Osteoblast (primary cell): ENCODE data around the gene SLCO2B1. TPM values are rescaled to one million over a fixed set of nuclear protein-coding genes. Genes with fewer than 3 reads are reported as not detected.

Source experiments
- DNase-seq: peaks from one replicate; pipeline ENCODE4 v3.0.0; 2011; ENCODE audit warnings: low spot score, mixed read lengths; ENCODE audit not compliant: insufficient read length; ENCODE audit errors: missing footprints
- H2AFZ ChIP-seq: 2 replicates; pipeline ENCODE4 v1.6.0; 2011; ENCODE audit warnings: mild to moderate bottlenecking, low read length
- H3K27ac ChIP-seq: 2 replicates; pipeline ENCODE4 v1.5.1; 2011; ENCODE audit warnings: mild to moderate bottlenecking, low read depth, low read length, moderate library complexity
- H3K27me3 ChIP-seq: 2 replicates; pipeline ENCODE4 v1.6.0; 2012; ENCODE audit warnings: mild to moderate bottlenecking, control low read depth, inconsistent platforms, low read length, moderate library complexity; ENCODE audit not compliant: insufficient read depth
- H3K36me3 ChIP-seq: 2 replicates; pipeline ENCODE4 v1.5.1; 2011; ENCODE audit warnings: mild to moderate bottlenecking, low read length, control low read depth, moderate library complexity; ENCODE audit not compliant: insufficient read depth
- H3K4me1 ChIP-seq: 2 replicates; pipeline ENCODE4 v1.5.1; 2011; ENCODE audit warnings: mild to moderate bottlenecking, low read length, control low read depth, moderate library complexity; ENCODE audit not compliant: insufficient read depth
- H3K4me2 ChIP-seq: 2 replicates; pipeline ENCODE4 v1.6.0; 2011; ENCODE audit warnings: mild to moderate bottlenecking, low read length; ENCODE audit not compliant: insufficient read depth
- H3K4me3 ChIP-seq: fragments of 200-600 bp; sonication (generic); 3 replicates; pipeline ENCODE4 v1.5.1; 2012; ENCODE audit warnings: mild to moderate bottlenecking, low read length, inconsistent platforms; ENCODE audit not compliant: insufficient read depth
- H3K79me2 ChIP-seq: 2 replicates; pipeline ENCODE4 v1.6.0; 2012; ENCODE audit warnings: mild to moderate bottlenecking, low read length, control low read depth, inconsistent platforms; ENCODE audit not compliant: insufficient read depth
- H3K9me3 ChIP-seq: 2 replicates; pipeline ENCODE4 v1.5.1; 2011; ENCODE audit warnings: low read depth, low read length, control low read depth
- H4K20me1 ChIP-seq: 2 replicates; pipeline ENCODE4 v1.6.0; 2012; ENCODE audit warnings: mild to moderate bottlenecking, low read length, control low read depth; ENCODE audit not compliant: insufficient read depth
- CTCF ChIP-seq: IDR thresholded peaks from 2 replicates; pipeline ENCODE4 v1.5.1; 2011; ENCODE audit warnings: mild to moderate bottlenecking, low read depth, low read length, moderate library complexity; ENCODE audit errors: extremely low read depth
- total RNA-seq: library from RNA; depleted of rRNA; stranded (reverse); fragments of >200 nt; gene quantifications from 2 replicates; pipeline ENCODE4 v1.2.3, GENCODE V29; 2012

The SLCO2B1 gene
- total RNA-seq, 1 donor = 0.72 TPM

- Histone ChIP-seq H3K9me3 (no peaks in the 10 kb centered on the region), H3K4me1 (no peaks in the 10 kb centered on the region), H3K36me3 (no peaks in the 10 kb centered on the region), H3K4me3 (no peak overlapping the region), H2AFZ (no peak overlapping the region), H3K79me2 (no peaks in the 10 kb centered on the region), H4K20me1 (no peaks in the 10 kb centered on the region), H3K4me2 (no peak overlapping the region), H3K27me3 (peaks cover 42% of the 10 kb centered on the region), H3K27ac (no peak overlapping the region)
- no peak for DNase-seq
- no peak for TF ChIP-seq CTCF
These were observed 991 bp upstream of the SLCO2B1 start for GRCh38 chr11:75149766-75150465.

GRCh38 chr11:75151346-75152047, 590 bp downstream of the SLCO2B1 start:
- no peaks in the 10 kb centered on the region for H4K20me1 ChIP-seq
- H3K36me3 ChIP-seq = no peaks in the 10 kb centered on the region
- no peak overlapping the region for H3K27ac ChIP-seq
- no peaks in the 10 kb centered on the region for H3K4me1 ChIP-seq
- H3K27me3 ChIP-seq = peaks cover 35% of the 10 kb centered on the region
- no peak for DNase-seq
- H3K4me3 ChIP-seq = no peak overlapping the region
- no peaks in the 10 kb centered on the region for H3K79me2 ChIP-seq
- TF ChIP-seq CTCF = no peak
- H2AFZ ChIP-seq = no peak overlapping the region
- no peak overlapping the region for H3K4me2 ChIP-seq
- no peaks in the 10 kb centered on the region for H3K9me3 ChIP-seq

- Histone ChIP-seq H3K36me3 (no peaks in the 10 kb centered on the region), H3K27me3 (peaks cover 32% of the 10 kb centered on the region), H4K20me1 (no peaks in the 10 kb centered on the region), H3K27ac (no peak overlapping the region), H3K4me2 (no peak overlapping the region), H3K4me1 (no peaks in the 10 kb centered on the region), H2AFZ (no peak overlapping the region), H3K9me3 (no peaks in the 10 kb centered on the region), H3K4me3 (no peak overlapping the region), H3K79me2 (no peaks in the 10 kb centered on the region)
- no peak for DNase-seq
- TF ChIP-seq CTCF = no peak
These were observed 1.2 kb downstream of the SLCO2B1 start for GRCh38 chr11:75152090-75152489.

- no peak overlapping the region for H3K4me2 ChIP-seq
- no peaks in the 10 kb centered on the region for H3K4me1 ChIP-seq
- H3K36me3 ChIP-seq = no peaks in the 10 kb centered on the region
- H3K27ac ChIP-seq = no peak overlapping the region
- H4K20me1 ChIP-seq = no peaks in the 10 kb centered on the region
- DNase-seq = no peak
- H3K4me3 ChIP-seq = no peak overlapping the region
- H3K27me3 ChIP-seq = peaks cover 27% of the 10 kb centered on the region
- H3K79me2 ChIP-seq = no peaks in the 10 kb centered on the region
- no peak overlapping the region for H2AFZ ChIP-seq
- H3K9me3 ChIP-seq = no peaks in the 10 kb centered on the region
- no peak for TF ChIP-seq CTCF
These were observed 1.9 kb downstream of the SLCO2B1 start for GRCh38 chr11:75152651-75153427.
